Measurements from ENCODE around the gene TNFRSF4.
"Not testable (repeated sequence)": the region's sequence is repeated elsewhere in the genome, so short reads cannot be mapped to it uniquely, and the experiment has no call there.

The TNFRSF4 gene

DNA sequence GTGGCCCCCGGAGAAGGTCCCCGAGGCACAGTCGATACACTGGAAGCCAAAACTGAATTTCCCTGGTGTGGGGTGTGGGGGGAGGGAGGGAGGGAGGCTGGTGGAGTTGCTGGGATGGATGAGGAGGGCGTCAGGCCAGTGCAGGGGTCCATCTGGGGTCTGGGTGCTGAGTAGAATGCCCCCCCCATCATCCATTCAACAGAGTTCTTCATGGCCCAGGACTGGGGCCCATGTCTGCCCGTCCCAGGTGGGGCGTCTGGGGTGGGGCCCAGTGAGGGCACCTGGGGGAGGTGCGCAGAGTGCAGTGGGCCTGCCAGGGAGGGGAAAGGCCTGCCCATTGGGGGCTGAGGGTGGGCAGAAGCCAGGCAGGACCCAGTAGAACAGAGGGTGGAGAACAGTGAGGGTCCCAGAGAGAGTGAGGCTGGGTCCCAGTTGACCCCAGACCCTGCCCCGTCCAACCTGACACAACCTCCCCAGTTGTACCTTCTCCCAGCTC lies 9.5 kb downstream of the TNFRSF4 start:
- H3K4me3 ChIP-seq (ENCODE audit: low read depth, low read length) = no peak overlapping the region

DNA sequence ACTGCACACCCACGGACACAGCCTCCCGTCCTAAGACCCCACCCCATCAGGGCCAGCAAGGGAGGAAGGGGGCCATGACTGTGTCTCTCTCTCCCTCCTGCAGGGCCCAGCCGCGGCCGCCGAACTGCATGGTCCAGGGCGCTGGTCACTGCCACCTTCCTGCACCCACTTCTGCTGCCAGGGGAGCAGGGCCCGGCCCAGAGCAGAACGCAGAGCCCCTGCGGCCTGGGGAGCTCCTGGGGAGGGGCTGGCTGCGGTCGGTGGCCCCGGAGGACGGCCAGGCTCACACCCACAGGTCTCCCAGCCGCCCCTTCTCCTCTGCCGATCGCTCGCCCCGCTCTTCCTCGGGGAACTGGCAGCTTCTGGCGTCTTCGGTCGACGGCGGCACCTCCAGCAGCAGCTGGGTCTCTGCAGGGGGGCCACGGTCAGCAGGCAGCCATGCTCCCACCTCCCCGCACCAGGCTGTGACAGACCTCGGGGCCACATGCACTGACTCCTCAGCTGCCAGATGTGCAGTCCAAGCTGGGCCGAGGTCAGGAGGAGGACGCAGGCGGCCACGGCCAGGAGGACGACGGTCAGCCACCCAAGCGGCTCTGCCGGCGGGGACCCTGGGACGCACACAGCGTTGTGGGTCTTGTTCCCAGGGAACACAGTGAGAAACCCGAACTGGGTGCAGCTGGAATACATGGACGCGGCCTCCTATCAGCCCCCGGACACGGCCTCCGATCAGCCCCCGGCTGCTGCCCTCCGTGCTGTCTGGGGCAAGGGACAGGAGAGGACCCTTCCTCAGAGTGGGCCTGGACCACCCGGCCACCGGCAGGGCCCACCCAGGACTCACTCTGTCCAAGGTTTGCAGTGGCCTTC lies 10.2 kb downstream of the TNFRSF4 start:
- no peak overlapping the region for H3K4me3 ChIP-seq (ENCODE audit: low read depth, low read length)

DNA sequence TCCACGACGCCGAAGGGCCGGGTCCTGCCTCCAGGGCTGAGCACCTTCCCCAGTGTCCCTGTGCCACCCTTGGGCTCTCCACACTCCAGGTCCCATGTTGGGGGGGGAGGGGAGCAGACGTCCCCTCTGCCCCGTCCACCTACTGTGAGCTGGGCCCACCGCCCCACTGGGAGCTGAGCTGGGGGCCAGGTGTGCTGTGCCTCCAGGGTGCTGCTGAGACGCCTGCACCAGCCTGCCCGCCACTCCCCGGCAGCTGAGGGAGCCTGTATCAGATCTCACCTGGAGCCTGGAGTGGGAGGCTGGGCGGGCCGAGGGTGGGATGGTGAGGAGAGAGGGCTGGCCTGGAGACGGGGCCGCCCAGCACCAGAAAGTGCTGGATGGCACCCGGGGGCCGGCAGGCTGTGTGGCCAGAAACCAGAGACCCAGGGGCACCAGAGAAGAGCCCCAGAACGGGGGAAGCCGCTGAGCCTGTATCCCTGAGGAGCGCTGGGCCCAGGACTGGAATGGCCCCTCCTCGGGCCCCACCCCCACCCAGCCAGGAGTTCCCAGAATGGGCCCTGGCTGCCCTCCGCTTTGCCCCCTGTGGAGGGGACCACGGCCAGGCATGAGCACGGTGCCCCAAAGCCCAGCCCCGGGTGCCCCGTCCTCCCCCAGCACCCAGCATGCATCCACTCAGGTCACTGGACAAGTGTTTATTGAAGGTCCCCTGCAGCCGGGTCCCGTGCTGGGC lies 11.0 kb downstream of the TNFRSF4 start:
- H3K4me3 ChIP-seq (ENCODE audit: low read depth, low read length) = no peak overlapping the region

DNA sequence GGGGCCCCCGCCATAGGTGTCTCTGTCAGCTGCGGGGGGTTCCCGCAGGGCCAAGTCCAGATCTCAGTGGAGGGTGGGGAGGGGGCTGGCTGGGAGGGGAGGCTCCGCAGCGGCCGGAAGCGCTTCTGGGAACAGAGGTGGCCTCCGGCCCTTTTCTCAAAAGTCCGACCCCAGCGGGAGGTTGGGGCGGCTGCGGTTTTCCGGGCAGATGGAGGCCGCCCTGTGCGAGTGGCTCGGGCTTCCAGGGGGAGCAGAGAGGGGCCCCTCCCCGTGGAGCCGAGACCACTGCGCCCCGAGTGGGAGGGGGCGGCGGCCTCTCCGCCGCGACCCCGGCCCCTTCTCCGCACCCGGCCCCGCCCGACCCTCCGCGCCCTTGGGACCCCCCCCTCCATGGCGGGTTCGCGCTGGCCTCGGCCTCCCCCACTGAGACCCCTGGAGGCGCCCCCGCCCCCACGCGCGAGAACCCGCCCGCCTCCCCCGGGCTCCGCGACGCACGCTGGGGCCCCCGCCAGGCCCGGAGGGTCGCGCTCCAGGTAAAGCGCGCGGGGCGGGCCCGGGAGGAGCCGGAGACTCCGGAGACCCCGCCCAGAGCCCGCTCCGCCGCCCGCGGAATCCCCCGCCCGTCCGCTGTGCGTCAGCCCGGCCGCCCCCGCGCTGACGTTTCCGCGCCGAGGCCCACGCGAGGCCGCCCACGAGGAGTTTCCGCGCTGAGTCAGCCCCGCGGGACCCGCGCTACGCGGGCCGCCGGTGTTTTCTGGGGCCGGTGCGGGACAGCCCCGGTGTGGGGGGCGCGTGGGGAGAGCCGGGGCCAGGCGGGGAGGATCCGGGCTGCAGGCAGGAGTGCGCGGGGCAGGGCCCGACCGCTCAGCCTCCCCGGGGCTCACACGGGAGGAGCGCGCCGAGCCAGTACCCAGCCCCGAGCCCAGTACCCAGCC lies 12.8 kb downstream of the TNFRSF4 start:
- no peak overlapping the region for H3K4me3 ChIP-seq (ENCODE audit: low read depth, low read length)

- no peak overlapping the region for H3K4me3 ChIP-seq (ENCODE audit: low read depth, low read length)
Observed at GRCh38 chr1:1199961-1200875, 13.7 kb downstream of the TNFRSF4 start.

DNA sequence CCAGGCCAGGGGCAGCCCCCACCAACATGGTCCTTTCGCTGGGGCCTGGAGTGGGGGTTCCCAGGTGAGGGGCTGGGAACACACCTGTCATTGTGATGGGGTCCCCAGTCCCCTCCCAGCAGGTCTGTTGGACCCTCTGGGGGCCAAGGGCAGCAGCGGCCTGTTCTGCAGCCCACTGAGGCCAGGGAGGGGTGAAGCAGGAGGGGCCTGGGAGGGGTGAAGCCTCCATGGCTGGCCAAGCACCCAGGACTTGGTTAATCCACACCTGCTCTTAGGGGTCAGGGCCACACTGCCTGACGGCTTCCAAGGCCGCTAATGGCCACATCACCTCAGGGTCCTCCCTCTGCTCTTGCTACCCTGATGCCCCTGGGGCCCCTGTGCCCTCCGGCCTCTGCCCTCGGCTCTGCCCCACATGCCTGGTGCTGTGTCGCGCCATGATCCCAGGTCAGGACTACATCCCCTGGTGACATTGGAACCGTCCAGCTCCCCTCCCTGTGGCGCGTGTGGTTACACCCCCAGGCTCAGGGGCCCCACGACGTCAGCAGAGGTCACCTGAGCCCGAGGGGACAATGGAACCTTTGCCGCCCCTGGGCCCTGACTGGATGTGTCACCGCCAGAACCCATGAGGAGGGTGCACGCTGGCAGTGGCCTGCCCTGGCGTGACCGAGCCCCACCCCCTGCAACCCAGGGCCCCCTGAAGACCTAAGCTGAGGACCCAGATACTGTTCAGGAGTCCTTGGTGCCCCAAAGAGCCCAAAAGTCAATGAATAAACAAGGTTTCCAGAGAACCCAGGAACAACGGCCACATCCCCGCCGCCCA lies 14.6 kb downstream of the TNFRSF4 start:
- no peak overlapping the region for H3K4me3 ChIP-seq (ENCODE audit: low read depth, low read length)

DNA sequence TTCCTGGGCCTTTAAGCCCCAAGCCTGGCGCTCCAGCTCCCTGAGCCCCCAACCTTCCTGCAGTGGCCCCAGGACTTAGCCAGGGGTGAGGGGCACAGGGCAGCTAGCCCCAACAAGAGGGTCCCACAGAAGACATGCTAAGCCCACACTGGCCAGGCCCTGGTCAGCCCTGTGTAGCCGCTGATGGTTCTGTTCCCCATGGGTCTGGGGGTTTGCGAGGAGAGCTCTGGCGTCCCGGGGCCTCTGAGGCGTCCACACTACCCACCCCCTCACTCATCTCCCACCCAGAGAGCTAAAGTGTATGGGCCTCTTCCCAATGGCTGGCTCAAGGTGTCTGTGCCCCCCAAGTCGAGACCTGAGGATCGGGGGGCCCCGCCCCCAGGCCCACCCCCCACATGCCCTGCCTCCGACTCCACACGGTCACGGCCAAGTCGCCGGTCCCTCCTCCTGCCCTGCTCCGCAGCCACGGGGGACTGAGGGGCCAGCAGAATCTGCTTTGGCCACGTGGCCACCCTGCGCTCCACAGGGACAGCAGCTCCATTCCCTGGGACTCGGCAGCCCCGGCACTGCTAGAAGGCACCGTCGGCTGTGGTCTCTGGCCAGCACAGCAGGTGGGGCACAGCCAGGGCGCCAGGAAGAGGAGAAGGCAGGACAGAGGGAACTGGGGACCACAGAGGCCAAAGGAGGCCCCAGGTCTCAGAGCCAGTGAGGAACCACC lies 15.4 kb downstream of the TNFRSF4 start:
- H3K4me3 ChIP-seq (ENCODE audit: low read depth, low read length) = no peak overlapping the region

DNA sequence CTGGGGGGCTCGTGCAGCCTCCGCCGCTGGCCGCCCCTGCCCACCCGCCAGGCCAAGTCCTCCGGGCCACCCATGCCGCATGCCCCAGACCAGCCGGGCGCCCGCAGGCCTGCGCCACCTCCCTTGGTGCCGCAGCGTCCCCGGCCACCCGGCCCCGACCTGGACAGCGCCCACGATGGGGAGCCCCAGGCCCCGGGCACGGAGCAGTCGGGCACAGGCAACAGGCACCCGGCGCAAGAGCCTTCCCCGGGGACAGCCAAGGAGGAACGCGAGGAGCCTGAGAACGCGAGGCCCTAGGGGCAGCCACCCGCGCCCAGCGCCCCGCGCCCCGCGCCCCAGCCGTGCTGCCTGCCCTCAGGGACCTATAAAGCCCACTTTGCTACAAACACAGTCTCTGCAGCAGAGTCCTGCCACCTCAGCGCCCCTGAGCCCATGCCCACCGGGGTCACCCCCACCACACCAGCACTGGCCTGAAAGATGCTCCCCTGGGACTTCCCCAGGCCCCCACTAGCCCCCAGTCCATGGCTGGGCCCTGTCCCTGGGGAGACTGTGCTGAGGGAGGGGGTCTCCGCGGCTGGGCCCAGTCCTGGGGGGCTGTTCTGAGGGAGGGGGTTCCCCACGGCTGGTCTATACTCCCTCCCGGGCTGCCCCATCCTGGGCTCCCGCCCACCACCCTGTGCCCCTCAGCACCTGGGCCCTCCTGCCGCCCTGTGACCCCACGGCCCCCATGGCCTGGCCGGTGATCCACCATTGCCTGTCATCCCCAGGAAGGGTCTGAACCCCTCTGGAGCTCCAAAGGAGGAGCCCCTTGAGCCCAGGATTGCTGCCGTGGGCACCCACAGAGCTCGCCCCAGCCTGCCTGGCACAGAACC lies 16.2 kb downstream of the TNFRSF4 start:
- H3K4me3 ChIP-seq (ENCODE audit: low read depth, low read length) = no peak overlapping the region

- H3K4me3 ChIP-seq (ENCODE audit: low read depth, low read length) = no peak overlapping the region
Observed at GRCh38 chr1:1197188-1197500, 16.8 kb downstream of the TNFRSF4 start.

- no peak overlapping the region for H3K4me3 ChIP-seq (ENCODE audit: low read depth, low read length)
Observed at GRCh38 chr1:1196431-1197187, 17.3 kb downstream of the TNFRSF4 start.

- not testable (repeated sequence) for H3K4me3 ChIP-seq (ENCODE audit: low read depth, low read length)
Observed at GRCh38 chr1:1195726-1196125, 18.2 kb downstream of the TNFRSF4 start.

DNA sequence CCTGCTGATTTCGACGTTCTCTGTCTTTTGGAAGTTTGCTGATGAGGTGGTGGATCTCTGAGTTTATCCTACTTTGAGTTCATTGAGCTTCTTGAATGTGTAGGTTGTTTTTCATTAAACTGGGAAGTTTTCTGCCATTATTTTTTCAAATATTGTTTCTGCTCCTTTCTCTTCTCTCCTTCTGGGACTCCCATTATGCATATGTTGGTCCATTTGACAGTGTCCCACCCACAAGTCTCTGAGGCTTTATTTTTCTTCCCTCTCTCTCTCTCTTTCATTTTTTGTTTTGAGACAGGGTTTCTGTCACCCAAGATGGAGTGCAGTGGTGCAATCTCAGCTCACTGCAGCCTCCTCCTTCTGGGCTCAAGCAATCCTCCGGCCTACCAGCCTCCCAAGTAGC lies 19.2 kb downstream of the TNFRSF4 start:
- no peak overlapping the region for H3K4me3 ChIP-seq (ENCODE audit: low read depth, low read length)

DNA sequence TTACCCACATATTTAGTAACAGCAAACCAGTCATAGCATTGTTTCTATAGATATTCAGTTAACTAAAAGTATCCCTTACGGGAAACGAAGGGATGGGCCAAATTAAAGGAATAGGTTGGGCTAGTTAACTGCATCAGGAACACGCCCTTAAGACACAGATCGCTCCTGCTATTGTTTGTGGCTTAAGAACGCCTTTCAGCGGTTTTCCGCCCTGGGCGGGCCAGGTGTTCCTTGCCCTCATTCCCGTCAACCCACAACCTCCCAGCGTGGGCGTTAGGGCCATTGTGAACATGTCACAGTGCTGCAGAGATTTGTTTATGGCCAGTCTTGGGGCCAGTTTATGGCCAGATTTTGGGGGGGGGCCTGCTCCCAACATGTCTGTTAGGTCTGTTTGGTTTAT lies 22.2 kb downstream of the TNFRSF4 start:
- no peak overlapping the region for H3K4me3 ChIP-seq (ENCODE audit: low read depth, low read length)

DNA sequence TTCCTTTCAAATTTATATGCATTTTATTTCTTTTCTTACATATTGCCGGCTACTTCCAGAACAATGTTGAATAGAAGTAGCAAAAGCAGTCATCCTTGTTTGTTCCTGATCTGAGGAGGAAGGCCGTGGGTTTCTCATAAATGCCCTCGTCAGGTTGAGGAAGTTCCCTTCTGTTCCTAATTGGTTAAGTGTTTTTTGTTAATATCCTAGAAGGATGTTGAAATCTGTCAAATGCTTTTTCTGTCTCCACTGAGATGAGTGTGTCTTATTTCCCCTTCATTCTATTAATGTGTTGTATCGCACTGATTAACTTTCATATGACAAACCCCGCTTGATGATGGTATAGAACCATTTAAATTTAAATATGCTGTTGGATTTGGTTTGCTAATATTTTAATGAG lies 24.8 kb downstream of the TNFRSF4 start:
- no peak overlapping the region for H3K4me3 ChIP-seq (ENCODE audit: low read depth, low read length)

DNA sequence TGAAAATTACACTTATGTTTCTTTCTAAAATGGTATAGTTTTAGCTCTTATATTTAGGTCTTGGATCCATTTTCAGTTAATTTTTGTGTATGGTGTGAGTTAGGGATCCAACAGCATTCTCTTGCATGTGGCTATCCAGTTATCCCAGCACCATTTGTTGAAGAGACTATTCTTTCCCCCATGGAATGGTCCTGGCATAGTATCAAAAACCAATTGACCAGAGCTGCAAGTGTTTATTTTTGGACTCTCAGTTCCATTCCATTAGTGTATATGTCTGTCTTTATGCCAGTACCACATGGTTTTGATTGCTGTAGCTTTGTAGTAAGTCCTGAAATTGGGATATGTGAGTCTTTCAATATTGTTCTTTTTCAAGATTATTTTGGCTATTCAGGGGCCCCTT lies 26.0 kb downstream of the TNFRSF4 start:
- no peak overlapping the region for H3K4me3 ChIP-seq (ENCODE audit: low read depth, low read length)

- no peak overlapping the region for H3K4me3 ChIP-seq (ENCODE audit: low read depth, low read length)
Observed at GRCh38 chr1:1185101-1185765, 28.7 kb downstream of the TNFRSF4 start.
